HS-27A (cell line): ENCODE measurements around the gene LYZL4.

Source experiments
- DNase-seq: peaks from one replicate; pipeline ENCODE4 v3.0.0-alpha.2; 2012; ENCODE audit warnings: low read depth, missing footprints

The LYZL4 gene

GRCh38 chr3:42410370-42411131, at the start of gene LYZL4:
Gene LYZL4, minus strand, starts transcription at chr3:42410610. Its CDS starts 3,359 bp downstream, at chr3:42407251.
- no peak for DNase-seq

GRCh38 chr3:42459151-42459550, 48.7 kb upstream of the LYZL4 start:
- DNase-seq: no peak

GRCh38 chr3:42456211-42456610, 45.8 kb upstream of the LYZL4 start:
- no peak for DNase-seq

GRCh38 chr3:42451546-42452230, 41.3 kb upstream of the LYZL4 start:
- no peak for DNase-seq

- no peak for DNase-seq
Observed at GRCh38 chr3:42451116-42451515, 40.7 kb upstream of the LYZL4 start.

GRCh38 chr3:42450567-42450966, 40.2 kb upstream of the LYZL4 start:
- DNase-seq: no peak

GRCh38 chr3:42447481-42447880, 37.1 kb upstream of the LYZL4 start:
- no peak for DNase-seq

- no peak for DNase-seq
Observed at GRCh38 chr3:42446111-42447050, 36.0 kb upstream of the LYZL4 start.

- DNase-seq: peak; percentile 51
Observed at GRCh38 chr3:42443819-42444436, 33.5 kb upstream of the LYZL4 start.

- DNase-seq: no peak
Observed at GRCh38 chr3:42443292-42443691, 32.9 kb upstream of the LYZL4 start.

GRCh38 chr3:42442640-42443039, 32.2 kb upstream of the LYZL4 start:
- no peak for DNase-seq

GRCh38 chr3:42441791-42442190, 31.4 kb upstream of the LYZL4 start:
- DNase-seq: no peak

- no peak for DNase-seq
Observed at GRCh38 chr3:42440924-42441323, 30.5 kb upstream of the LYZL4 start.

- DNase-seq: no peak
Observed at GRCh38 chr3:42439261-42440115, 29.1 kb upstream of the LYZL4 start.

- DNase-seq: no peak
Observed at GRCh38 chr3:42438758-42439157, 28.3 kb upstream of the LYZL4 start.

- no peak for DNase-seq
Observed at GRCh38 chr3:42438193-42438592, 27.8 kb upstream of the LYZL4 start.

- DNase-seq: no peak
Observed at GRCh38 chr3:42434777-42435380, 24.5 kb upstream of the LYZL4 start.

- DNase-seq: no peak
Observed at GRCh38 chr3:42432485-42432884, 22.1 kb upstream of the LYZL4 start.

GRCh38 chr3:42430781-42431532, 20.5 kb upstream of the LYZL4 start:
- DNase-seq: peak; percentile 50

GRCh38 chr3:42428830-42429229, 18.4 kb upstream of the LYZL4 start:
- DNase-seq: no peak
